ENCODE measurements around the gene HLA-DMA.

The HLA-DMA gene

GRCh38 chr6:32912951-32913350 lies 39.9 kb downstream of the HLA-DMA start:
- DNase-seq, result no peak

GRCh38 chr6:32908897-32909296 lies 44.0 kb downstream of the HLA-DMA start:
- DNase-seq, result no peak

- DNase-seq, result no peak
These were observed 46.4 kb downstream of the HLA-DMA start for GRCh38 chr6:32906539-32906938.

- DNase-seq, result no peak
These were observed 47.8 kb downstream of the HLA-DMA start for GRCh38 chr6:32905078-32905477.

GRCh38 chr6:32903952-32904351 lies 48.9 kb downstream of the HLA-DMA start:
- no peak for DNase-seq
